Measurements from ENCODE around the gene RAG1.
"Not testable (repeated sequence)": the region's sequence is repeated elsewhere in the genome, so short reads cannot be mapped to it uniquely, and the experiment has no call there.

Gene RAG1

DNA sequence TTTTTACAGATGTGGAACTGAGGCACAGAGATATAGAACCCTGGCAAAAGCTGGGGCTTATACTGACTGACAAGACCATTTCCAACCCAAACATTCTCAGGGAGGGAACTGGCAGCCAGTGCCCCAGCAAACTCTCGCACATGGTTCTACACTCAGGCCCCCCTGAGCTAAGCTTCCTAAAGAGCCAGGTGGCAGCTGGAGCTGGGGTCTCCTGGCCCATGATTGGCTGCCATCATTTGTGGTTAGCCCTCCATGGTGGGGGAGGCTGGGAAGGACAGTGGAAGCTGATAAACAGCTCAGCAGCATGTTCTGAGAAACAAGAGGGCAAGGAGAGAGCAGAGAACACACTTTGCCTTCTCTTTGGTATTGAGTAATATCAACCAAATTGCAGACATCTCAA, at the start of gene RAG1:
Gene RAG1 (plus strand): TSS at position 314 of the 400 bp plus-strand sequence. CDS start 5,298 bp downstream, outside the sequence.
- no peak for FAIRE-seq

DNA sequence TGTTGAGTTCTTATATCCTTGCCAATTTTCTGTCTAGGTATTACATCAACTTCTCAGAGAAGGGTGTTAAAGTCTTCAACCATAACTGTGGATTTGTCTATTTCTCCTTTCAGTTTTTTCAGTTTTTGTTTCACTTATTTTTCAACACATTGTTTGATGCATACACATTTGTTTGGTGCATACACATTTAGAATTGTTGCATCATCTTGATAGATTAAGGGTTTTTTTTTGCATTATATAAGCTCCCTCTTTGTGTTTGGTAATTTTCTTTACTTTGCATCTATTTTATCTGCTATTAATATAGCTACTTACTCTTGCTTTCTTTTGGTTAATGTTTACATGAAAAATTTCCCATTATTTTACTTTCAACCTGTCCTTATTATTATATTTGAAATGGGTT, 37.0 kb upstream of the RAG1 start:
- FAIRE-seq, result no peak

DNA sequence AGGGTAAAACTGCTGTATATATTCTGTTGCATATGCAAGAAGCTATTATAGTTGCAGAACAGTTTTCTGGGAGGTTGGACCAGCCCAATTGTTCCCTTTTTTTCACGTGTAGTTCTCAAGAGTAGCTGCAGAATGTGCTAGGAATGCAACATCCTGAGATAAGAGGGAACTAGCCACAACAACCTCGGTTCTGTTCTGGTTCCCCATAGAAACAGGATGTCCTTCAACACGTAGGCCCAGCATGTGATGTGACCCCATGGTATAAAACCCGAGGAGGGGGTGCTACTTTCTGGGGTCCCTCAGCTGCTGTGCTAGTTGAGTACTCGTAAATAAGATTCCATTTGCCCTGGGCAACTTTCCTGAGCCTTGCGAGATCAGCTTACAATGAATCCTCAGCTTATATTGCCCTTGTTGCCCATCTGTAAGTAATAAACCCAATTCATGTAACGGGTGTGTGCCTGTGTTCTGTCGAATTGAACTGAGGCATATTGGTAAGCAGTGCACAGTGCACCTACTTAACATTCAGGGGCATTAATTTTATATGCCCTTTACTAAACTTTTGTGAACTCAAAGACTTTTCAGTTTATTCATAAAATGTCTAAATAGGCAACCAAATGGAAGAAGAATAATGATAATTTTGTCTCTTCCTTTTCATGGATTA, 34.7 kb upstream of the RAG1 start:
- FAIRE-seq, result no peak

DNA sequence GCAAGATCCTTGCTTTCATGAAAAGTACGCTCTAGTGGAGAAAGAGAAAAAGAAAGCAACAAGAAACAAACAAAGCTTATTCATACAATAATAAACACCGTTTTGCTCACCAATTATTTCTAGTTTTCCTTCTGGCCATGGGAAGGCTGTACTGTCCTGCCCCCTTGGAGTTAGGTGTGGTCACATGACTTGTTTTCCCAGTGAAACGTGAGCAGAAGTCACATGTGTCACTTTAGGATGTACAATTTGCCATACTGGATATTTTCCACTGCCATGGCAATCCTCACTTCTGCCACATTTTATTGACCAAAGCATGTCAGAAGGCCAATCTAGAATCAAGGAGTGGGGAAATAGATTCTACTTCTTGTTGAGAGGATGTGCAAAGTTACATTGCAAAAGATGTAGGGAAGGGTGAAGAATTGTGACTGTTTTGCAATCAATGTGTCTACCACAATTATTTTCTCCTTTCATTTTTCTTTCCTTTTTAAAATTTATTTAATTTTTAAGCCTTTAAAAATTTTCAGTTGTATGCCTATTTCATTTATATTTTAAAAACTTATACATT, 33.4 kb upstream of the RAG1 start:
- FAIRE-seq, result no peak

DNA sequence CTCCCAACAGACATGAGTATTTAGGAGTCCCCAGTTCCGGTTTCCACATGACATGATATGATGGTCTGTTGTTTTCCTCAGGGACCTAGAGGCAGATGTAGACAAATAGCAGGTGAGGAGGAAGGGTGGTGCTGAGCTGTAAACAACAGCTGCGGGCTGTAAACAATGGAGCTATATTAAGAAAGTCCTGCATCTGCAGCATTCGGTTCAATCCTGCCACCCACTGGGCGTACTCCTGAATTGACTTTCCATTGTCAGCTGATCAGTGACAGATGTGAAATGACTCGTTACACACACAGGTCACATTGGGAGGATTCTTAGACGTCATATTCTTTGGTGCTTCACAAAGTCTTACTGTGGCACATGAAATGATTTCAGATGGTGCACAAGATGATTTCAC, 26.8 kb upstream of the RAG1 start:
- FAIRE-seq, result no peak

DNA sequence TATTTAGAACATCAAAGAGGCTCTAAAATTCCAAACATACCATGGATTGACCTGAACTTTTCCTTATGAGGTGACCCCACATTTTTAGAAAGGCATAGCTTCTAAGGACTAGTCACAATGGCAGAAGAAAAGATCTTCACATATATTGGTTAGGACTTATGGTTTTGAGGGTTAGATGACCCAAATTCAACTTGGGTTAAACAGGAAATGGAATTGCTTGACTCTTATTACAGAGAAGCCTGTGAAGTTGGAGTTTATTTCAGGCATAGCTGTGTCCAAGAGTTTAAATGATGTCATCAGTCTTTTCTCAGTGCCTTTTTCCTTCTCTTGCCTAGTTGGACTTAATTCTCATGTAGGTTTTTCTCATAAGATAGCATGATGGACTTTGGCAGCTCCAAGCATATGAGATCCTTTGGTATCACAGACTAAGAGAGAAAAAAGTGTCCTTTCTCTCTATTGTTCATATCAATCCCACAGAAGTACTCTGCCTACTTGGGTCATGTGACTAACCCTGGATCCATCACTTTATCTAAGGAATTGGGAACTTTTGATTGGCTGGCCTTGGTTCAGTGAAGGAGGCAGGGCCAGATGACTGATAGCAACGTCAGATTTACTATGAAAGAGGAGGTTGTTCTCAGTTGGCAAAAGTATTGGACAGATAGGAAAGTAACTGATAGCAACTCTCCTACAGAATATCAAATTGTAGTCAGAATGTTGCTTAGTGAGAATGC, 17.3 kb upstream of the RAG1 start:
- FAIRE-seq, result no peak

DNA sequence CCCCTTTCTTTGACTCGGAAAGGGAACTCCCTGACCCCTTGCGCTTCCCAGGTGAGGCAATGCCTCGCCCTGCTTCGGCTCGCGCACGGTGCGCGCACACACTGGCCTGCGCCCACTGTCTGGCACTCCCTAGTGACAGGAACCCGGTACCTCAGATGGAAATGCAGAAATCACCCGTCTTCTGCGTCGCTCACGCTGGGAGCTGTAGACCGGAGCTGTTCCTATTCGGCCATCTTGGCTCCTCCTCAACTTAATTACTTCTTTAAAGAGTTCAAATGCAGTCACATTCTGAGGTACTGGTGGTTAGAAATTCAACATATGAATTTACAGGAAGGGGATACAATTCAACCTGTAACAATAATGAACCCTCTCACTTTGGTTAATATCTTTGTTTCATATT, 10.4 kb upstream of the RAG1 start:
- FAIRE-seq, result not testable (repeated sequence)

DNA sequence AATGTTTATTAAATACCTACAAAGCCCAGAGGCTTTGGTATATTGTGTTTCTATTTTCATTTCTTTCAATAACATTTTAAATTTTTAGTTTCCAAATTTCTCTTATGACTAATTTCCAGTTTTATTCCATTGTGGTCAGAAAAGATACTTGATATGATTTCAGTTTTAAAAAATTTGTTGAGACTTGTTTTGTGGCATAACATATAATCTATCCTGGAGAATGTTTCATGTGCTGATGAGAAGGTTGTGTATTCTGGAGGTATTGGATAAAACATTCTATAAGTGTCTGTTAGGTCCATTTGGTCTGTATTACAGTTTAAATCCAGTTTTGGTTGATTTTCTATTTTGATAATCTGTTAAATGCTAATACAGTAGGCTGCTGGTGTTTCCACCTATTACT, 9.8 kb upstream of the RAG1 start:
- no peak for FAIRE-seq

DNA sequence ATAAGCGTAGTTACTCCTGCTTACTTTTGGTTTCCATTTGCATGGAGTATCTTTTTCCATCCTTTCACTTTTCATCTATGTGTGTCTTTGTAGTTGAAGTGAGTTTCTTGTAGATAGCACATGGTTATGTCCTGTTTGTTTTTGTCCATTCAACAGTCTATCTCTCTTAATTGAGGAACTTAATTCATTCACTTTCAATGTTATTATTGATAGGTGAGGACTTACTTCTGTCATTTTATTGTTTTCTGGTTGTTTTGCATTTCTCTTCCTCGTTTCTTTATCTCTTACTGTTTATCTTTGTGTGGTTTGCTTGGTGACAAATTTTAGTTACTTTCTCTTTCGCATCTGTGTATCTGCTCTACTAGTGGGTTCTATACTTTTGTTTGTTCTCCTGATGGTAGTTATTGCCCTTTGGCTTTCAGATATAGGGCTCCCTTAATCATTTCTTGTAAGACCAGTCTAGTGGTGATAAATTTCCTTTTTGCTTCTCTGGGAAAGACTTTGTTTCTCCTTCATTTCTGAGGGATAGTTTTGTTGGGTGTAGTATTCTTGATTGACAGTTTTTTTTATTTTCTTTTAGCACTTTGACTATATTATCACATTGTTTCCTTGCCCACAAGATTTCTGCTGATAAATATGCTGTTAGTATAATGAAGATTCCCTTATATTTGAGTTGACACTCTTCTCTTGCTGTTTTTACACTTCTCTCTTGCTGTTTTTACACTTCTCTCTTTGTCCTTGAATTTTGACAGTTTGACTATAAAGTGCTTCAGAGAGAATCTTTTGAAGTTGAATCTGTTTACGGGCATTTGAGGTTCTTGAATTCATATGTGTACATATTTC, 9.0 kb upstream of the RAG1 start:
- no peak for FAIRE-seq

DNA sequence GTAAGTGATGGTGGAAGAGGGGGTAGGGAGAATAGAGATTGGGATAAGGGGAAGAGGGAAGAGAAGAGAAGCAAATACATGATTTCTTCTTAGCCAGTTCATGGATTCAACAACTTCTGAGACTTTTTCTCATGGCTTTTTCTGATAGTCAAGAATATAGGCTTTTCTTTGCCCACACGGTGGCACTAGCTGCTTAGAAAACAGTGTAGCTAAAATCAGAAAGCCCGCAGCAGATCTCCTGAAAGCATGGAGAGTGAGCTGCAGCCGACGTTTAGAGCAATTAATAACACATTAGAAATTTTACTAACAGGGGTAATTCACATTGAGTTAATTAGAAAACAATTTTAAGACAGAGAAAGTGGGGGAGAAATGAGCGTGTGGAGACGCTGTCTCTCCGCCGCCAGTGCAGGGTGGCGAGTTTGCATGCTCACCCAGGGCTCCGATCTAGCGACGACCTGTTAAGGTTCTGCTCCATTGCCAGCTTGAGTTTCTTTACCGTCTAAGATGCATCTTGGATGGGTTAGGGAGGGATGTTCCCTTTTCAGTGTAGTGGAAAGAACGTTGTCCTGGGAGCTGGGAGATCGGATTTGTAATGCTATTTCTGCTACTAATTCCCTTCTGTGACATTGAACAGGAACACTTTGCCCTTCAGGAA, 3.3 kb upstream of the RAG1 start:
- peak; percentile 60 for FAIRE-seq

DNA sequence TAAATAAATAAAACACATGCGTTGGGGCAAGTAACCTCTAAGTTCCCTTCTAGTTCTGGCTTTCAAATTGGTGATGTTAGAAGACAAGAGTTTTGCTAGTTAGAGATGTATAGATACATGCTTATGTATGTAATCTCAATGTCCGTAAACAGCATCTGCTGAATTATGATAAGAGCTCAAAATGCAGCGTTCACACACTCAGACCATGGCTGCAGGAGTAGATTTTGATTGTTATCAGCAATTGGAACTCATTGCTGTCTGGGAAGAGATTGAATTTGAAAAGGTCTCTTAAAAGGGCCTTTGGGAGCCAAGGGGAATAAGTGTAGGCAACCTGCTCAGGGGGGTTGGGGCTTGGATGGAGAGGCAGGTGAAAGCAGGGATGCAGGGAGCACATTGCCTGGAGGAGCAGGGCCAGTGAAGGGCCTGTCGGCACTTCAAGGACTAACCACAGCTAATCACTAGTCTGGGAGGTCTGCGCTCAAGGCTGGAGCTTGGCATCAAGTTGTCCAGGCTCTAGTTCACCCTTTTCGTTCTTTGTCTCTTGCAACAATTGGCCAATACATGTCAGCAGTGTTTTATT, 2.7 kb upstream of the RAG1 start:
- FAIRE-seq, result no peak

DNA sequence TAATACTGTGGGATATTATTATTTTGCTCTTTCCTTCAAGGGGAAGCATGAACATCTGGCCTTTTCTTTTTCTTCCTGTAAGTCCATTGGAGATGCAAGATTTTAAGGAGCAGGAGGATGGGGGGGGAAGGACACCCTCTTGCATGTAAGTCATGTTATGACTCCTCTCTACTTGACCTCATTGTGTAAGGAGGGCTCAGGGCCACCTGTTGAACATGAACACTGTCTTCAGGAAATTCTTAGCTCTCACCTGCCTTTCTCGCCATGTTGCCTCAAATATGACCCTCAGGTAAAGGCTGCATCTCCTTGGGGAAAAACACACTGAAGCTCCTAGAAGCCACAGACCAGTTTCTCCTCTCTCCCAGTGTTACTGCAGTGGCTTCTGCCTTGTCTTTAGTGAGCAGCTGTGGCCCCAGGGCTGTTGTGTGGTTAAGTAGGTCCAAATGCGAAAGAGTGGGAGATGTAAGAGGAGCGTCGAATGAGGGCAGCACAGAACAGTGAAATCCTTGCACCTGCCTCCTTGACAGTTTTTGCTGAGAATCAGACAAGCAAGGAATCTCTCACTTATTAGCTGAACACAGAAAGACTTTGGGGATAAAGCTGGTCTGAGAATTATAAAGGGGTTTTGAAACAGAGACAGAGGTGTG, 1.3 kb upstream of the RAG1 start:
- no peak for FAIRE-seq

DNA sequence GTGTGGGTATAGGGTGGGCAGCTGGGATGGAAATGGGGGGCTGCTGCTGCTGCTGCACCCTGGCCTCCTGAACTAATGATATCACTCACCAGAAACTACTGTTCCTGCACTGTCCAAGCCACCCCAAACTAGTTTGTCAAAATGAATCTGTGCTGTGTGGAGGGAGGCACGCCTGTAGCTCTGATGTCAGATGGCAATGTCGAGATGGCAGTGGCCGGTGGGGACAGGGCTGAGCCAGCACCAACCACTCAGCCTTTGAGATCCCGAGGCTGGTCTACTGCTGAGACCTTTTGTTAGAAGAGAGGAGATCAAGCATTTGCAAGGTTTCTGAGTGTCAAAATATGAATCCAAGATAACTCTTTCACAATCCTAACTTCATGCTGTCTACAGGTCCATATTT, 1.3 kb downstream of the RAG1 start:
- no peak for FAIRE-seq

DNA sequence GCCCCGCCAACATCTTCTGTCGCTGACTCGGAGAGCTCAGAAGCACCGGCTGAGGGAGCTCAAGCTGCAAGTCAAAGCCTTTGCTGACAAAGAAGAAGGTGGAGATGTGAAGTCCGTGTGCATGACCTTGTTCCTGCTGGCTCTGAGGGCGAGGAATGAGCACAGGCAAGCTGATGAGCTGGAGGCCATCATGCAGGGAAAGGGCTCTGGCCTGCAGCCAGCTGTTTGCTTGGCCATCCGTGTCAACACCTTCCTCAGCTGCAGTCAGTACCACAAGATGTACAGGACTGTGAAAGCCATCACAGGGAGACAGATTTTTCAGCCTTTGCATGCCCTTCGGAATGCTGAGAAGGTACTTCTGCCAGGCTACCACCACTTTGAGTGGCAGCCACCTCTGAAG, 6.7 kb downstream of the RAG1 start:
- no peak for FAIRE-seq

DNA sequence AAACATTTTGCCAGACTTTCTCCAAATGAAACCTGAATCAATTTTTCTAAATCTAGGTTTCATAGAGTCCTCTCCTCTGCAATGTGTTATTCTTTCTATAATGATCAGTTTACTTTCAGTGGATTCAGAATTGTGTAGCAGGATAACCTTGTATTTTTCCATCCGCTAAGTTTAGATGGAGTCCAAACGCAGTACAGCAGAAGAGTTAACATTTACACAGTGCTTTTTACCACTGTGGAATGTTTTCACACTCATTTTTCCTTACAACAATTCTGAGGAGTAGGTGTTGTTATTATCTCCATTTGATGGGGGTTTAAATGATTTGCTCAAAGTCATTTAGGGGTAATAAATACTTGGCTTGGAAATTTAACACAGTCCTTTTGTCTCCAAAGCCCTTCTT, 9.6 kb downstream of the RAG1 start:
- FAIRE-seq, result no peak

DNA sequence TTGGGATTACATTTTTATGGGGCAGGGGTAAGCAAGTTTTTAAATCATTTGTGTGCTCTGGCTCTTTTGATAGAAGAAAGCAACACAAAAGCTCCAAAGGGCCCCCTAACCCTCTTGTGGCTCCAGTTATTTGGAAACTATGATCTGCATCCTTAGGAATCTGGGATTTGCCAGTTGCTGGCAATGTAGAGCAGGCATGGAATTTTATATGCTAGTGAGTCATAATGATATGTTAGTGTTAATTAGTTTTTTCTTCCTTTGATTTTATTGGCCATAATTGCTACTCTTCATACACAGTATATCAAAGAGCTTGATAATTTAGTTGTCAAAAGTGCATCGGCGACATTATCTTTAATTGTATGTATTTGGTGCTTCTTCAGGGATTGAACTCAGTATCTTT, 10.1 kb downstream of the RAG1 start:
- FAIRE-seq, result no peak

DNA sequence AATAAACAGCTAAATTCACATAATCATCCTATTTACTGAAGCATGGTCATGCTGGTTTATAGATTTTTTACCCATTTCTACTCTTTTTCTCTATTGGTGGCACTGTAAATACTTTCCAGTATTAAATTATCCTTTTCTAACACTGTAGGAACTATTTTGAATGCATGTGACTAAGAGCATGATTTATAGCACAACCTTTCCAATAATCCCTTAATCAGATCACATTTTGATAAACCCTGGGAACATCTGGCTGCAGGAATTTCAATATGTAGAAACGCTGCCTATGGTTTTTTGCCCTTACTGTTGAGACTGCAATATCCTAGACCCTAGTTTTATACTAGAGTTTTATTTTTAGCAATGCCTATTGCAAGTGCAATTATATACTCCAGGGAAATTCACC, 10.7 kb downstream of the RAG1 start:
- no peak for FAIRE-seq

DNA sequence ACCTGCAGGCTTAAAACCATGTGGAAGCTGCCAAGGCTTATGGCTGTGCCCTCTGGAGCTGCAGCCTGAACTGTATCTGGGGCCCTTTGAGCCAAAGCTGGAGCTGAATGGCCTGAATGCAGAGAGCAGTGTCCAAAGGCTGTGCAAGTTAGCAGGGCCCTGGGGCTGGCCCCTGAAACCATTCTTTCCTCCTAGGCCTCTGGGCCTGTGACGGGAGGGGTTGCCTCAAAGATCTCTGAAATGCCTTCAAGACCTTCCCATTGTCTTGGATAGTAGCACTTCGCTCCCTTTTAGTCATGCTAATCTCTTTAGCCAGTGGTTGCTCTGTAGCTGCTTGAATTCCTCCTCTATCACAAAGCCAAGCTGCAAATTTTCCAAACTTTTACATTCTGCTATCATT, 13.7 kb downstream of the RAG1 start:
- FAIRE-seq, result no peak

DNA sequence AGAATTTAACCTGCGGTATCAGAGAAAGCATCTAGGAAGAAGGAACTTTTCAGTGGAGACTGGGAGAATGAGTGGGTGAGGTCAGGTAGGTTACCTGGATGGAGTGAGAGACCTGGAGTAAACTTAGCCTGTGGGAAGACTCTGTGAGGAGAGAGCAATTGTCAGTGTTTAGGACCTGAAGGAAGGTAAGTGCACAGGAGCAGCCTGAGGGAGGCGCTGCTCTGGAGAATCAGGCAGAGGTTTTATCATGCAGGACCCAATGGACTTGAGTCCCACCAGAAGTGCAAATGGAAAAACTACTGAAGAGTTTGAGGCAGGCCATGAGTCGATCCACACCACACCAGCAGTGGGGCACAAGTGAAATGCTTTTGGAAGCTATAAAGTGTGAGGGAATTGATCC, 15.9 kb downstream of the RAG1 start:
- FAIRE-seq, result no peak

DNA sequence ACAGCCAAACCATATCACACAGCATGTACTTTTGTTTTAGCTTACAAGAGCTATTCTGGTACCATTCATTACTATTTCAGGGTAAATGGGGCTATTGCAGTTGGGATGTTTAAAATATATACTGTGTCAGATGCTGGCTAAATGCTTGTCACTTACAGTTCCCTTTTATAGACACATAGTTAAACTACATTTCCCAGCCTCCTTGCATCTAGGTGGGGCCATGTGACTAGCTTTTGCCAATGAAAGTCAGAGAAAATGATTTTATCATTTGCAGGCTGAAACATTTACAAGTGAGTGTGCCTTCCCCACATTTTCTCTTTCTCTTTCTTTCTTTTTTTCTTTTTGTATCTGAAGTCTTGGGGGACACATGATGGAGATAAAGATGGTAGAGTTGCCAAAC, 18.7 kb downstream of the RAG1 start:
- FAIRE-seq, result no peak

DNA sequence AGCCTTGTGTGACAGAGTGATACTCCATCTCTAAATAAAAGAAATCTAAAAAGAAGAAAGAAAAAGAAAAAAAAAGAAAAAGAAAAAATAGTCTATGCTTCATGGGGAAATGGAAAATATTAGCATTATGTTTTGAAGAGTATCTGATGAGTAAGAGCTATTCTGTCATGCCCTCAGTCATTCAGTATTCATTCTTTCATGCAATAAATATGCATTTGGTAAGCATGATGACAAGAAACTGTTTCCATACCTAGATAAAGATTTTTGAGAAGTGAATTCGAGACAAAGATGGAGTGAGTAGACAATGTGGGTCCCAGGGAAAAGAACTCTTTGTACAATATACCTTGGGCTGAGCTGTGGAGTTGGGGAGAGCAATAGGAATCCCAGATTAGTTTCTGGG, 20.3 kb downstream of the RAG1 start:
- FAIRE-seq, result no peak

DNA sequence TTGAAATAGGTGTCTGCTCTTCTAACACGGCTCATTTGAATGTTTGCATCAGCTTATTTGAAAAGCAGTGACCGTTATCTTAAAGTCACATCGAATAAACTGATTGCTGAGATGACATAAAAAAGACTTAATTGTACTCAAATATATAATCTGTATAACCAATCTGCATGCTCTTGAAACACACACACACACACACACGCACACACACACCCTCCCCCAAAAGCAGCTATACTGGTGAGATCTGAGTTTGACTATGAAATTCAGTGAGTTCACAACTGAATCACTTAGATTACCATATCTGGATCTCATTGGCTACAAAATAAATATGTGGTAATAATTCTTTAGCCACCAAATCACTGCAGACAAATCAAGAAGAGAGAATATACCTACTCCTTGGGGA, 22.7 kb downstream of the RAG1 start:
- FAIRE-seq, result no peak

Data from TTC549 (cell line).